Endothelial cell of umbilical vein (primary cell): ENCODE data around the gene ST6GALNAC6. TPM values are rescaled to one million over a fixed set of nuclear protein-coding genes. Genes with fewer than 3 reads are reported as not detected.

Experiments
- BruUV-seq: library from RNA; stranded (reverse); fragments of 400-500 nt; replicated peaks from 2 replicates; lab custom pipeline; 2021; lab: Mats Ljungman, UMichigan
- CTCF ChIA-PET: fragments of 300-600, 350-600 bp; sonication (Branson Sonifier 250); formaldehyde crosslinking; loops from one replicate; lab custom pipeline; 2021; ENCODE audit warnings: antibody characterized with exemption, inconsistent platforms; lab: Charles Lee
- POLR2A ChIA-PET: fragments of 300-600, 350-600 bp; sonication (Branson Sonifier 250); formaldehyde crosslinking; loops from one replicate; lab custom pipeline; 2021; ENCODE audit warnings: antibody characterized with exemption, inconsistent platforms; lab: Charles Lee
- DNase-seq: peaks from one replicate; pipeline ENCODE4 v3.0.0-alpha.2; 2011; ENCODE audit warnings: low read depth, low spot score
- FAIRE-seq: peaks from 2 replicates; lab custom pipeline; 2011; peaks lifted over from hg19 to GRCh38; lab: Jason Lieb, UNC
- H2AFZ ChIP-seq: 2 replicates; pipeline ENCODE4 v1.6.0; 2012; ENCODE audit warnings: low read depth, low read length, control low read depth, inconsistent platforms
- H3K27ac ChIP-seq: 2 replicates; pipeline ENCODE4 v1.5.1; 2011; ENCODE audit warnings: low read depth, mild to moderate bottlenecking, control low read depth, low read length, moderate library complexity; ENCODE audit not compliant: insufficient read depth
- H3K27me3 ChIP-seq, 2 experiments: 2 replicates each; pipeline versions ENCODE4 v1.6.0 to v1.6.1; 2011; ENCODE audit warnings: low read length in 2 of 2, mixed read lengths in 1 of 2; ENCODE audit not compliant: control insufficient read depth in 2 of 2, insufficient read depth in 2 of 2
- H3K36me3 ChIP-seq, 2 experiments: 2 replicates in 1 of 2; 3 replicates in 1 of 2; pipeline ENCODE4 v1.5.1; 2011; ENCODE audit warnings: low read length in 2 of 2, mild to moderate bottlenecking in 1 of 2, moderate library complexity in 1 of 2; ENCODE audit not compliant: control insufficient read depth in 2 of 2, insufficient read depth in 2 of 2; ENCODE audit errors: extremely low read depth in 1 of 2
- H3K4me1 ChIP-seq: 3 replicates; pipeline ENCODE4 v1.5.1; 2011; ENCODE audit warnings: mild to moderate bottlenecking, low read length; ENCODE audit not compliant: control insufficient read depth, insufficient read depth; ENCODE audit errors: extremely low read depth
- H3K4me2 ChIP-seq: 2 replicates; pipeline ENCODE4 v1.6.1; 2011; ENCODE audit warnings: low read length, control low read depth, mixed read lengths; ENCODE audit not compliant: insufficient read depth
- H3K4me3 ChIP-seq, 3 experiments: fragments of 200-600 bp in 1 of 3; sonication (generic), shearing (Covaris generic) in 1 of 3; replicated peaks in 1 of 3; 2 replicates each; pipeline ENCODE4 v1.5.1; 2011 to 2016; ENCODE audit warnings: control low read depth in 3 of 3, low read length in 3 of 3, mild to moderate bottlenecking in 2 of 3, inconsistent platforms in 1 of 3, low read depth in 1 of 3, moderate library complexity in 1 of 3; ENCODE audit not compliant: insufficient read depth in 1 of 3
- H3K79me2 ChIP-seq: 2 replicates; pipeline ENCODE4 v1.6.0; 2012; ENCODE audit warnings: low read length, inconsistent platforms; ENCODE audit not compliant: control insufficient read depth, insufficient read depth
- H3K9ac ChIP-seq: replicated peaks from 2 replicates; pipeline ENCODE3; 2011; ENCODE audit warnings: low read length, control low read depth; ENCODE audit not compliant: insufficient read depth; ENCODE audit errors: extremely low read depth
- H3K9me1 ChIP-seq: replicated peaks from 3 replicates; pipeline ENCODE4 v1.6.0; 2011; ENCODE audit warnings: mild to moderate bottlenecking, low read length; ENCODE audit not compliant: control insufficient read depth, insufficient read depth; ENCODE audit errors: extremely low read depth
- H3K9me3 ChIP-seq: replicated peaks from 2 replicates; pipeline ENCODE4 v1.5.1; 2012; ENCODE audit warnings: low read length, inconsistent platforms; ENCODE audit not compliant: control insufficient read depth, insufficient read depth
- H4K20me1 ChIP-seq: replicated peaks from 2 replicates; pipeline ENCODE3; 2011; ENCODE audit warnings: mild to moderate bottlenecking, low read length; ENCODE audit not compliant: control insufficient read depth, insufficient read depth; ENCODE audit errors: extremely low read depth
- EZH2 ChIP-seq: IDR thresholded peaks from 2 replicates; pipeline ENCODE4 v1.6.1; 2012; ENCODE audit warnings: borderline replicate concordance, low read depth, mild to moderate bottlenecking, moderate library complexity, low read length, inconsistent platforms; ENCODE audit not compliant: severe bottlenecking
- FOS ChIP-seq: IDR thresholded peaks from 2 replicates; pipeline ENCODE4 v1.6.1; 2011; ENCODE audit warnings: mild to moderate bottlenecking, low read length, moderate library complexity, borderline replicate concordance; ENCODE audit not compliant: insufficient read depth
- GATA2 ChIP-seq: IDR thresholded peaks from 2 replicates; pipeline ENCODE4 v1.7.0; 2011; ENCODE audit warnings: low read depth, mild to moderate bottlenecking, moderate library complexity, mixed read lengths, low read length; ENCODE audit not compliant: insufficient read length, insufficient read depth
- JUN ChIP-seq: IDR thresholded peaks from 2 replicates; pipeline ENCODE4 v1.6.1; 2011; ENCODE audit warnings: borderline replicate concordance, low read depth; ENCODE audit not compliant: insufficient read length, insufficient read depth
- MYC ChIP-seq: IDR thresholded peaks from one replicate; pipeline ENCODE4 v1.6.1; 2011; ENCODE audit warnings: mild to moderate bottlenecking, low read depth, low read length
- POLR2A ChIP-seq: IDR thresholded peaks from 2 replicates; pipeline ENCODE4 v1.6.1; 2012; ENCODE audit warnings: low read depth, mild to moderate bottlenecking, control low read depth, low read length
- POLR2AphosphoS5 ChIP-seq: IDR thresholded peaks from 2 replicates; pipeline ENCODE4 v1.6.1; 2012; ENCODE audit warnings: low read depth, mild to moderate bottlenecking, control low read depth, low read length, moderate library complexity; ENCODE audit not compliant: insufficient read depth
- dilution Hi-C: fragments of 300-500 bp; cut with MboI; formaldehyde crosslinking; loops from one replicate; pipeline ENCODE4 v1.15.0; 2019; ENCODE audit warnings: low sequenced_read_pairs; ENCODE audit not compliant: extremely low pct_ligation_motif_present
- intact Hi-C: fragments of 100-400 bp; cut with micrococcal nuclease; formaldehyde crosslinking; loops from one replicate; pipeline ENCODE4 v1.10.0; 2022
- polyA plus RNA-seq, 4 experiments: library from polyadenylated mRNA; depleted of rRNA in 3 of 4; stranded (reverse) in 3 of 4; unstranded in 1 of 4; fragments of >200 nt; gene quantifications; 2 replicates each; pipeline versions ENCODE4 v1.2.1 to v1.2.3, GENCODE V29; 2011 to 2012; ENCODE audit warnings: missing spikeins in 1 of 4
- total RNA-seq: library from RNA; stranded (reverse); gene quantifications from 2 replicates; pipeline ENCODE4 v1.2.3, GENCODE V29; 2021
- TF ChIP-seq, protein P1 (sequence below), 2 donors: IDR thresholded peaks; 1 replicate in 1 of 2; 2 replicates in 1 of 2; pipeline ENCODE4 v1.5.1; 2011; ENCODE audit warnings: low read length in 2 of 2, mild to moderate bottlenecking in 2 of 2, moderate library complexity in 2 of 2, control low read depth in 1 of 2, inconsistent platforms in 1 of 2, low read depth in 1 of 2; ENCODE audit not compliant: insufficient read depth in 1 of 2; ENCODE audit errors: extremely low read depth in 1 of 2
- TF ChIP-seq, protein P2 (sequence below): IDR thresholded peaks from 2 replicates; pipeline ENCODE4 v1.6.1; 2011; ENCODE audit not compliant: insufficient read depth, insufficient read length

ST6GALNAC6 gene
- total and polyA plus RNA-seq, 2 donors (not counting 3 experiments of a cell fraction or from before 2014, with no cell fraction given): 43.0 to 78.9 TPM

DNA sequence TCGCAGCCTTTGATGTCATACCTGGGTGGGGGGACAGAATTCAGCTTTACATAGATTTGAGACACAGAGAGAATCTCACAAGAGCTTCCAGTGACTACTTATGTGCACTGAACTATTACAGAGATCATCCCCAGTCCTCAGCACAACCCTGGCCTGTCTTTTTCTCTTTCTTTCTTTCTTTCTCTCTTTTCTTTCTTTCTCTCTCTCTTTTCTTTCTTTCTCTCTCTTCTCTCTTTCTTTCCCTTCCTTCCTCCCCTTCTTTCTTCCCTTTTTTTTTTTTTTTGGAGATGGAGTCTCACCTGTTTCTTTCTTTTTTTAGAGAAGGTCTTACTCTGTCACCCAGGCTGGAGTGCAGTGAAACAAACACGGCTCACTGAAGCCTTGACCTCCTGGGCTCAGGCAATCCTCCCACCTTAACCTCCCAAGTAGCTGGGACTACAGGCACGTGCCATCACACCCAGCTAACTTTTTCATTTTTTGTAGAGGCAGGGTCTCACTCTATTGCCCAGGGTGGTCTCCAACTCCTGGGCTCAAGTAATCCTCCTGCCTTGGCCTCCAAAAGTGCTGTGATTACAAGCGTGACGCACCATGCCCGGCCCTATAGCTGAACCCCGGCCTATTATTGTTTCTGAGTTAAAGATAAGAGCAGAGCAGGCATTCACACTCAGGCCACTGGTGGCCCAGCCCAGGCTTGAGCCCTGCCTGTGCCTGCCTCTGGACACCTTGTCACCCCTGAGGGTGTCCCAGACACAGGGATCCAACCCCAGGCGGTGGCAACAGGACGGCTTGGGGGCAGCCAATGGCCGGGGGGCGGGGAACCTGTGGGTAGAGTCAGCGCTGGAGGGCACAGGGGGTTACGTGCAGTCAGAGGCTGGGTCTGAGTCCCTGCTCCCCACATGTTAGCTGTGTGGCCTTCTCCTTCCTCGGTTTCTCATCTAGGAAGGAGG lies 26.8 kb upstream of the ST6GALNAC6 start:
- Histone ChIP-seq H3K9me1 (no peaks in the 10 kb centered on the region), H3K4me3 (no peak overlapping the region), H3K9ac (no peak overlapping the region), H4K20me1 (no peaks in the 10 kb centered on the region), H3K27ac (no peak overlapping the region), H3K27me3 (peaks cover 3 to 6% of the 10 kb centered on the region in 2 experiments), H3K79me2 (no peaks in the 10 kb centered on the region), H3K36me3 (no peaks in the 10 kb centered on the region), H3K4me1 (peaks cover 14% of the 10 kb centered on the region), H3K4me2 (no peak overlapping the region), H3K9me3 (no peaks in the 10 kb centered on the region), H2AFZ (no peak overlapping the region)
- intact Hi-C loops (no loop called here), dilution Hi-C loops (no loop called here)
- TF ChIP-seq FOS (no peak), JUN (no peak), POLR2A (no peak), EZH2 (no peak), POLR2AphosphoS5 (no peak), MYC (no peak), GATA2 (no peak)
- TF ChIP-seq, protein P1, sequence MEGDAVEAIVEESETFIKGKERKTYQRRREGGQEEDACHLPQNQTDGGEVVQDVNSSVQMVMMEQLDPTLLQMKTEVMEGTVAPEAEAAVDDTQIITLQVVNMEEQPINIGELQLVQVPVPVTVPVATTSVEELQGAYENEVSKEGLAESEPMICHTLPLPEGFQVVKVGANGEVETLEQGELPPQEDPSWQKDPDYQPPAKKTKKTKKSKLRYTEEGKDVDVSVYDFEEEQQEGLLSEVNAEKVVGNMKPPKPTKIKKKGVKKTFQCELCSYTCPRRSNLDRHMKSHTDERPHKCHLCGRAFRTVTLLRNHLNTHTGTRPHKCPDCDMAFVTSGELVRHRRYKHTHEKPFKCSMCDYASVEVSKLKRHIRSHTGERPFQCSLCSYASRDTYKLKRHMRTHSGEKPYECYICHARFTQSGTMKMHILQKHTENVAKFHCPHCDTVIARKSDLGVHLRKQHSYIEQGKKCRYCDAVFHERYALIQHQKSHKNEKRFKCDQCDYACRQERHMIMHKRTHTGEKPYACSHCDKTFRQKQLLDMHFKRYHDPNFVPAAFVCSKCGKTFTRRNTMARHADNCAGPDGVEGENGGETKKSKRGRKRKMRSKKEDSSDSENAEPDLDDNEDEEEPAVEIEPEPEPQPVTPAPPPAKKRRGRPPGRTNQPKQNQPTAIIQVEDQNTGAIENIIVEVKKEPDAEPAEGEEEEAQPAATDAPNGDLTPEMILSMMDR (IDR thresholded peaks at IDR 0.05; ENCODE audit: extremely low read depth in 1 of 2, insufficient read depth in 1 of 2, low read depth in 1 of 2, low read length in 2 of 2): no peak
- TF ChIP-seq, protein P2, sequence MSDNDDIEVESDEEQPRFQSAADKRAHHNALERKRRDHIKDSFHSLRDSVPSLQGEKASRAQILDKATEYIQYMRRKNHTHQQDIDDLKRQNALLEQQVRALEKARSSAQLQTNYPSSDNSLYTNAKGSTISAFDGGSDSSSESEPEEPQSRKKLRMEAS: no peak
- FAIRE-seq (no peak), DNase-seq (no peak)
- no TSS peak for BruUV-seq
- POLR2A ChIA-PET: interaction anchor here (0.7 kb wide), 1 partner anchor 381 kb away, joined by 3 read pairs; no protein-coding TSS in a partner anchor
- CTCF ChIA-PET: interaction anchor here (0.6 to 1.2 kb wide), 4 partner anchors 13 to 174 kb away, joined by 3 to 5 read pairs (median 3); no protein-coding TSS in a partner anchor
